PC-9 (cell line): ENCODE data around the gene PSMD11. TPM values are rescaled to one million over a fixed set of nuclear protein-coding genes. Genes with fewer than 3 reads are reported as not detected.
"Not testable (repeated sequence)": the region's sequence is repeated elsewhere in the genome, so short reads cannot be mapped to it uniquely, and the experiment has no call there.

ENCODE experiments used
- BruUV-seq: library from RNA; stranded (reverse); fragments of 400-500 nt; replicated peaks from 2 replicates; lab custom pipeline; 2021; lab: Mats Ljungman, UMichigan
- CTCF ChIA-PET: fragments of 300-600 bp; sonication (Branson Sonifier 250); formaldehyde crosslinking; loops from one replicate; lab custom pipeline; 2022; ENCODE audit warnings: antibody characterized with exemption; lab: Charles Lee
- POLR2A ChIA-PET: fragments of 300-600 bp; sonication (Branson Sonifier 250); formaldehyde crosslinking; loops from one replicate; lab custom pipeline; 2022; ENCODE audit warnings: antibody characterized with exemption; ENCODE audit not compliant: unreplicated experiment; lab: Charles Lee
- DNase-seq, 2 experiments: peaks; one replicate each; pipeline versions ENCODE4 v3.0.0 to v3.0.0-alpha.2; 2015 to 2022; ENCODE audit warnings: mixed read lengths in 1 of 2
- H2AFZ ChIP-seq: fragments of 200-600 bp; sonication (generic); 2 replicates; pipeline ENCODE4 v1.8.1; 2017; ENCODE audit warnings: antibody characterized with exemption
- H3F3A ChIP-seq: fragments of 200-600 bp; sonication (generic); 2 replicates; pipeline ENCODE4 v1.8.1; 2017; ENCODE audit warnings: antibody characterized with exemption, mild to moderate bottlenecking, low read depth; ENCODE audit not compliant: insufficient read depth
- H3K27ac ChIP-seq: fragments of 200-600 bp; sonication (generic); 2 replicates; pipeline ENCODE4 v1.6.1; 2016; ENCODE audit warnings: mixed run types
- H3K27me3 ChIP-seq: fragments of 200-600 bp; sonication (generic); 2 replicates; pipeline ENCODE4 v1.6.1; 2016; ENCODE audit warnings: low read depth, mixed run types; ENCODE audit not compliant: insufficient read depth
- H3K36me3 ChIP-seq: fragments of 200-600 bp; sonication (generic); 2 replicates; pipeline ENCODE4 v1.6.1; 2016; ENCODE audit warnings: low read depth, mixed run types
- H3K4me1 ChIP-seq: fragments of 200-600 bp; sonication (generic); replicated peaks from 2 replicates; pipeline ENCODE4 v1.6.1; 2016; ENCODE audit warnings: mixed run types; ENCODE audit not compliant: insufficient read depth
- H3K4me2 ChIP-seq: fragments of 200-600 bp; sonication (generic); 2 replicates; pipeline ENCODE4 v1.6.1; 2017; ENCODE audit warnings: mixed run types
- H3K4me3 ChIP-seq: fragments of 200-600 bp; sonication (generic); 2 replicates; pipeline ENCODE4 v1.6.1; 2016; ENCODE audit warnings: mixed run types
- H3K79me2 ChIP-seq: fragments of 200-600 bp; sonication (generic); 2 replicates; pipeline ENCODE4 v1.6.1; 2017; ENCODE audit warnings: low read depth, mixed run types
- H3K9me2 ChIP-seq: fragments of 200-600 bp; sonication (generic); 2 replicates; pipeline ENCODE4 v1.8.1; 2017; ENCODE audit warnings: mild to moderate bottlenecking; ENCODE audit not compliant: insufficient read depth
- H3K9me3 ChIP-seq: fragments of 200-600 bp; sonication (generic); 2 replicates; pipeline ENCODE4 v1.8.1; 2016; ENCODE audit warnings: low read depth; ENCODE audit not compliant: insufficient read depth
- H4K20me1 ChIP-seq: fragments of 200-600 bp; sonication (generic); 2 replicates; pipeline ENCODE4 v1.8.1; 2017; ENCODE audit not compliant: insufficient read depth
- CTCF ChIP-seq: fragments of 200-600 bp; sonication (generic); conservative IDR thresholded peaks from 2 replicates; pipeline ENCODE4 v1.6.1; 2017; ENCODE audit warnings: mixed run types, antibody characterized with exemption, mild to moderate bottlenecking, moderate library complexity
- EZH2 ChIP-seq: fragments of 200-600 bp; sonication (generic); IDR thresholded peaks from 2 replicates; pipeline ENCODE4 v1.8.0; 2017; ENCODE audit warnings: antibody characterized with exemption, low read depth
- intact Hi-C: fragments of 100-400 bp; cut with micrococcal nuclease; formaldehyde crosslinking; loops from one replicate; pipeline ENCODE4 v1.10.0; 2022; ENCODE audit not compliant: unreplicated experiment
- total RNA-seq: library from RNA; stranded (reverse); gene quantifications from 2 replicates; pipeline ENCODE4 v1.2.3, GENCODE V29; 2021

Gene PSMD11
- total RNA-seq, 1 experiment from 2014 or later = 149 TPM

- H3K27ac ChIP-seq = no peak overlapping the region
- H3K27me3 ChIP-seq = no peaks in the 10 kb centered on the region
- no peak for DNase-seq
- no peak overlapping the region for H3K4me3 ChIP-seq
- no peaks in the 10 kb centered on the region for H3K9me2 ChIP-seq
- H2AFZ ChIP-seq = no peak overlapping the region
- peaks cover 80% of the 10 kb centered on the region for H4K20me1 ChIP-seq
- no peak overlapping the region for H3K4me2 ChIP-seq
- CTCF ChIA-PET = interaction anchor here (1.3 kb wide), 1 partner anchor 12 kb away, joined by 3 read pairs; no protein-coding TSS in a partner anchor
- H3K36me3 ChIP-seq = peaks cover 78% of the 10 kb centered on the region
- H3K9me3 ChIP-seq = no peaks in the 10 kb centered on the region
- peaks cover 17% of the 10 kb centered on the region for H3K4me1 ChIP-seq
- TF ChIP-seq CTCF (no peak), EZH2 (no peak)
- peaks cover 87% of the 10 kb centered on the region for H3K79me2 ChIP-seq
- peaks cover 7% of the 10 kb centered on the region; the same call in 1 of the 2 replicates for H3F3A ChIP-seq
- BruUV-seq = no TSS peak
- intact Hi-C loops = loop anchor here (10.0 kb wide), 1 partner anchor 425 kb away; the partner anchor contains the start of gene MYO1D
- POLR2A ChIA-PET = no interaction called here
These were observed 5.7 kb downstream of the PSMD11 start for GRCh38 chr17:32449963-32450362.

- BruUV-seq, CTCF ChIA-PET, DNase-seq, H3K4me3 ChIP-seq, H3K27ac ChIP-seq, POLR2A ChIA-PET, H2AFZ ChIP-seq, H3K27me3 ChIP-seq, H3K4me2 ChIP-seq, H3F3A ChIP-seq, H3K9me2 ChIP-seq, H3K9me3 ChIP-seq, intact Hi-C loops: not testable (repeated sequence)
- peaks cover 85% of the 10 kb centered on the region for H3K79me2 ChIP-seq
- peaks cover 76% of the 10 kb centered on the region for H3K36me3 ChIP-seq
- peaks cover 79% of the 10 kb centered on the region for H4K20me1 ChIP-seq
- H3K4me1 ChIP-seq = peaks cover 17% of the 10 kb centered on the region
These were observed 6.1 kb downstream of the PSMD11 start for GRCh38 chr17:32450379-32450778.

- H3K36me3 ChIP-seq = peaks cover 64% of the 10 kb centered on the region
- H3K79me2 ChIP-seq = peaks cover 79% of the 10 kb centered on the region
- intact Hi-C loops = no loop called here
- no peaks in the 10 kb centered on the region for H3K27me3 ChIP-seq
- H3F3A ChIP-seq = peaks cover 7% of the 10 kb centered on the region; the same call in 1 of the 2 replicates
- no TSS peak for BruUV-seq
- POLR2A ChIA-PET = no interaction called here
- no peak overlapping the region for H2AFZ ChIP-seq
- H3K9me2 ChIP-seq = no peaks in the 10 kb centered on the region
- DNase-seq = no peak
- CTCF ChIA-PET = no interaction called here
- H4K20me1 ChIP-seq = peaks cover 70% of the 10 kb centered on the region
- H3K4me2 ChIP-seq = no peak overlapping the region
- TF ChIP-seq EZH2 = no peak
- TF ChIP-seq CTCF = no peak
- H3K9me3 ChIP-seq = no peaks in the 10 kb centered on the region
- H3K4me1 ChIP-seq = peaks cover 2% of the 10 kb centered on the region; the same call in 1 of the 2 replicates
- H3K4me3 ChIP-seq = no peak overlapping the region
- no peak overlapping the region for H3K27ac ChIP-seq
These were observed 7.6 kb downstream of the PSMD11 start for GRCh38 chr17:32451879-32452278.

- no TSS peak for BruUV-seq
These were observed 8.0 kb downstream of the PSMD11 start for GRCh38 chr17:32452281-32452680.

More at GRCh38 chr17:32452281-32452680, 8.0 kb downstream of the PSMD11 start:
- ChIA-PET CTCF (no interaction called here), POLR2A (no interaction called here)
- H4K20me1 ChIP-seq = peaks cover 71% of the 10 kb centered on the region
- H3K4me1 ChIP-seq = no peaks in the 10 kb centered on the region
- no peak overlapping the region for H3K4me3 ChIP-seq
- no peak for TF ChIP-seq CTCF
- TF ChIP-seq EZH2 = no peak
- H3F3A ChIP-seq = peaks cover 7% of the 10 kb centered on the region; the same call in 1 of the 2 replicates
- H3K79me2 ChIP-seq = peaks cover 78% of the 10 kb centered on the region
- no peak overlapping the region for H3K4me2 ChIP-seq
- intact Hi-C loops = no loop called here
- no peaks in the 10 kb centered on the region for H3K9me2 ChIP-seq
- peaks cover 60% of the 10 kb centered on the region for H3K36me3 ChIP-seq
- H3K27me3 ChIP-seq = no peaks in the 10 kb centered on the region
- DNase-seq = no peak
- H3K9me3 ChIP-seq = no peaks in the 10 kb centered on the region
- no peak overlapping the region for H2AFZ ChIP-seq
- no peak overlapping the region for H3K27ac ChIP-seq
